GM19035 (cell line): Measurements from ENCODE around the gene HTR3D.
"Not testable (repeated sequence)": the region's sequence is repeated elsewhere in the genome, so short reads cannot be mapped to it uniquely, and the experiment has no call there.

Experiments
- ATAC-seq: cut with Tn5 transposase; IDR thresholded peaks from one replicate; pipeline ENCODE4 v1.9.1; 2021; ENCODE audit not compliant: unreplicated experiment

Gene HTR3D, protein sequence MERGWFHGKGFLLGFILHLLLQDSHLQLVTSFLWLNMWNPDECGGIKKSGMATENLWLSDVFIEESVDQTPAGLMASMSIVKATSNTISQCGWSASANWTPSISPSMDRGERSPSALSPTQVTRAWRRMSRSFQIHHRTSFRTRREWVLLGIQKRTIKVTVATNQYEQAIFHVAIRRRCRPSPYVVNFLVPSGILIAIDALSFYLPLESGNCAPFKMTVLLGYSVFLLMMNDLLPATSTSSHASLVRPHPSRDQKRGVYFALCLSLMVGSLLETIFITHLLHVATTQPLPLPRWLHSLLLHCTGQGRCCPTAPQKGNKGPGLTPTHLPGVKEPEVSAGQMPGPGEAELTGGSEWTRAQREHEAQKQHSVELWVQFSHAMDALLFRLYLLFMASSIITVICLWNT

GRCh38 chr3:184031187-184031792, at the start of gene HTR3D:
TSS of gene HTR3D (plus strand) at chr3:184031742. CDS start at chr3:184031742, 0 bp downstream.
- ATAC-seq: no peak

DNA sequence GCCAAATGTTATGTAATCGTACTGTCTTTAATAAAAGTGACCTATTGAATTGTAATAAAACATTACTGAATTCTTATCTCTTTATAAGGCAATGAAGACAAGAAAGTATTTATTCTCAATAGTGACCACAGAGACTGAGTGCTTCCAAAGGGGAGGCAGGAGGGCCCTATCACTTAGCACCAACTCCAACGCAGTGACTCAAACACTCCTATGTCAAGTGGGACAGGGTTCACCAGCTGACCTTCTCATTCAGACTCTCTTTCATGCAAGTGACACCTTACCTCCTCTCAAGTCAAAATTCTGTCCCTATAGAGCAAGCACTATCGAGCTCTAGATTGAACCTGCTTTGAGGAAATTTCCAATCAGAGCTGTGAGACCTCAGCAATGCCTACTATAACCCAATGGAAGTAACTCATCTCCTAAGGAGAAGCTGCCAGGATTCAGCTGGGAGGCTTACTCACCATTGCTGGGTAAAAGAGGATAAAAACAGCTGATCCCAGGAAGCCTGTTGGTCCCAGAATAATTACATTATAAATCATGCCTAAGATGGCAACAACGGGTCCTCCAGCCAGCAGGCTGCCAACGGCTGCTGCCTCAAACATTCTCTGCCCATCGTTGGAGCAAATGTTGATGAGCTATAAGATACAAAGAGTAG, 49.4 kb upstream of the HTR3D start:
- no peak for ATAC-seq

DNA sequence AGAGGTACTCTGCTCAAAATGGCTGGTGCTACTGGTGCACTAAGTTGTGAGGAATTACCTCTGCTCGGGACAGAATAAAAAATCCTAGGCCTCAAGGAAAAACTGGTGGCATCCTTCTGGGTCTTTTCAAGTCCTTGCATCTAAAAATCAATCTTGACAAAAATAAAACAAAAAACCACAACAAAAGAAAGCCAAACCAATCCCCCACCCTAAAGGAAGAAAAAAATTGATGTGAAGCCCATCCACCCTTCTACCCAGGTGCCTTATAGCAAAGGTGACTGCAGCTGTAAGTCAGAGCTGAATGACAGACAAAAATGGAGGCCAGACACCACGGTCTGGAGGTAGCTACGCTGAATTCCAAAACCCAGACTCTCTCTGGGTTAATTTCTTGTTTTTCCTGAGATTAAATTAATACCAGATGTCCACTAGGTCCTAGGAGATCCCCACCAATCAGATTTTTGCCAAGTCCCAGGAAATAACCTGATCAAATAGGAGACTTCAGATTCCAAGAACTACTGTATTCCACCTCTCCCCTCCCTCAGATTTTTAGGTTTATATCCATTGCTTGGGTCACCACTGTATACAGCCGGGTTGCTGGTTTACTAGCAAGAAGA, 47.3 kb upstream of the HTR3D start:
- ATAC-seq: no peak

DNA sequence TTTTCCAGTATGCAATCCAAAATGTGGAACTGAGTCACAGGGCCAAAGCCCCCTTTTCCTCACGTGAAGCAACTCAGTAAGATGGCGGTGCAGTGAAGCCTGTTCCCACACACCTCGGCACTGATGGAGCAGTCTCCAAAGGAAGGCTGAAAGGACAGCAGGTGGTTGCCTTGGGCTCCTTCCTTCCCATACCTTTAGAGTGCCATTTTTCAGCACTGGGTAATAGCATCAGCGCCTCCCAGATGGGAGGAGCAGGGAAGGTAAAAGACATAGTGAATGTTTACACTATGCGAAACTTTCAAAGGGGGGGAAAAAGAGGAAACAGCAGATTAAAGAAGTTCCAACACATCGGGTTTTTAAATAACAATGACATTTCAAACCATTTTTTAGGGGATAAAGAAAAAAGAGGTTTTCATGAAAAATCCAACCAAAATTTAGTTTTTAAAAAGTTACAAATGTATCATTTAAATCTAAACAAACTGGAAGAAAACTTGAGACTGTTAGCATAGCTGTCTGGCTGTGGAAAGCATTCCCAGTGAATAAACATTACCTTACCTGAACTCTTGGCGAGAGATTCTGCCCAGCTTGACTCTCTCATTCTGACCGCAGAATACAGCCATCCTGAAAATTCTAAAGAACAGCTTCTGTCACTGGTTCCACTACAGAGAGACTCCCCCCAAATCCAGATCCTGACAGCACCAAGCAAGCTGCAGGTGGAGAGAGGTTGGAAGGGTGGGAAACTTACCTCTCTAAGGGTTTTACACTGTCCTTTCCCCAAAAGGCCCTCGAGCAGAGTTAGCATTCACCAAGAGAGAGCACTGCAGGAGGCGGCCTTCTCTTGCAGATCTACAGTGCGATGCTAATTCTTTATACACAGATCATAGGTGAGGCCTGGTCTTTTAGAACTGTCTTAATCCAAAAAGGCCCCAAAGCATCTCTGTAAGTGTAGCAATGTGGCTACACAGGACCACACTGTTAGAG, 46.5 kb upstream of the HTR3D start:
- no peak for ATAC-seq

- no peak for ATAC-seq
These were observed 44.4 kb upstream of the HTR3D start for GRCh38 chr3:183987000-183987600.

DNA sequence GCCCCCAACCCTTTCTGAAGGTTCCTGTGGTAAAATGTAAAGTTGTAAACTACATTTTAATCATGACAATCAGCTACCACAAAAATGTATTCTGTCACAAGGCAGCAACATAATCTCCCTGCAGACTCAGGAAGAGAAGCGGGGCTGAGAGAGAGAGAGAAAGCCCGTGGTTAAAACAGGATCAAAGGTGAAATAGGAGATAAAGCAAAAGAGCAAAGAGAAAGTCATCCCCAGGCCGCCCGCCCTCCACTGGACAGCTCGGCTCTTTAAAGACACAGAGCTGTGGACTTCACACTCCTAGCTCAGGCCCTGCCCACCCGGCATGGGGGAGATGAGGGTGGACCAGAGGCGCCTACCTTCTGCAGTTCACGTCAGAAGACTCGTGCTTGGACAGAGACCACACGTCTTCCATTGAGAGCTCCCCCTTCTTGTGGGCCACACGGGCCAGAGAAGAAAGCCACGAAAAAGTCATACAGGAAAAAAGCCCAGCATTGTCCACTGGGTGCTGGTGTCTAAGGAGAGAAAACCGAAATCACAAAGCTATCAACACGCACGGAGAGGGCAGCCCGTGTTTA, 43.2 kb upstream of the HTR3D start:
- ATAC-seq: no peak

GRCh38 chr3:183991403-183991802, 40.1 kb upstream of the HTR3D start:
- ATAC-seq: no peak

DNA sequence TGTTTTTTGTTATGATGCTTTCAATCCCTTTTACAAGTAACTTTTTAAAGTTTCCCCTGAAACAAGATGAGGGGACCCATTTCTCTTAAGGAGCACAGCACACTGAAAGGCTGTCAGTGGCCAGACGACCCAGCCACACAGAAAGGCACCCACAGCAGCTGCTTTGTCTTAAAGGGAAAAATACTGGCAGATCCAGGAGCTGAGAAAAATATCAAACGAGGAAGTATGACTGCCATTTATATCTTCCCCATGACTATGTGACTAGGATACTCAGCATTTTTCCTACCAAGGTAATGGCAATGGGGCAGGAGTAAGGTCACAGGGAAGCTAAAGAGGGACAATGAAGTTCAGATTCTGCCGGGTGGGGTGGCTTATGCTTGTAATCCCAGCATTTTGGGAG, 29.8 kb upstream of the HTR3D start:
- no peak for ATAC-seq

- ATAC-seq: no peak
These were observed 29.1 kb upstream of the HTR3D start for GRCh38 chr3:184002469-184002868.

GRCh38 chr3:184003187-184003967, 28.2 kb upstream of the HTR3D start:
- ATAC-seq: no peak

- ATAC-seq: no peak
These were observed 27.1 kb upstream of the HTR3D start for GRCh38 chr3:184004476-184004875.

- ATAC-seq: no peak
These were observed 25.5 kb upstream of the HTR3D start for GRCh38 chr3:184005941-184006507.

- not testable (repeated sequence) for ATAC-seq
These were observed 24.3 kb upstream of the HTR3D start for GRCh38 chr3:184007143-184007813.

GRCh38 chr3:184008161-184008560, 23.4 kb upstream of the HTR3D start:
- no peak for ATAC-seq

GRCh38 chr3:184011230-184011876, 20.2 kb upstream of the HTR3D start:
- no peak for ATAC-seq

DNA sequence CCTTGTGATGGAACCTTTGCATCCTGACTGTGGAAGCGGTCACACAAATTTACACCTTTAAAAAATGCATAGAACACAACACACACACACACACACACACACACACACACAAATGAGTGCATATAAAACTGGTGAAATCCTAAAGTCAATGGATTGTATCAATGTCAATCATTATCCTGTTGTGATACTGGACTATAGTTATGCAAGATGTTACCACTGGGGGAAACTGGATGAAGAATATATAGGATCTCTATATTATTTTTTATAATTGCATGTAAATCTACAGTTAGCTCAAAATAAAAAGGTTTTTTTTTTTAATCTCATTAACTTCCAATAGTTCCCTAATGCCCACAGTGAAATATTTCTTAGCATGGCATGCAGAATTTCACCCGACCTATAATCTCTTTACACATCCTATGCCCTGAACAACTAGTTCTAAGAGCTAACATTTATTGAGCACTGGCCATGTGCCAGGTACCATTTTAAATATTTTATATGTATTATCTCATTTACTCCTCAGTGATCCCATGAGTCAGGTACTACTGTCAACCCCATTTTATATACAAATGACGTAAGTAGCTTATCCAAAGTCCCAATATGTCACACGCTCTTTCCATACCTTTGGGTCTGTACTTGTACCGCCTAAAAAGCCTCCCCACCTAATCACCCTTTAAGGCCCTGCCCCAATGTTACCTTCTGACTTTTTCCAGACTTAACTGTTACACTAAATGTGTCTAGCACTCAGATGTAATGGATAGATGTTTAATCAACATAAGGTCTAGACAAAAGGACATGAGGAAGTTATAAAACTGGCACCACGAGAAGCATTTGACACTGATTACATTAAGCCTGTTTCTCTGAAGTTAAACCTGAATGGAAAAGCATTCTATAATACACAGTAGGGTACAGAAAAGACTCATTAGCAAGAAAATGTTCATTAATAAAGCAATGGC, 19.3 kb upstream of the HTR3D start:
- no peak for ATAC-seq
